Subcutaneous adipose tissue (tissue), 4 donors: ENCODE measurements around the gene LRRC75A. TPM values are rescaled to one million over a fixed set of nuclear protein-coding genes. Genes with fewer than 3 reads are reported as not detected.

Source experiments
- total RNA-seq, 4 donors: library from RNA; depleted of rRNA; stranded (reverse); fragments of >200 nt; gene quantifications; one replicate each; pipeline ENCODE4 v1.1.0, GENCODE V29; 2016
- TF ChIP-seq, protein P1 (sequence below): fragments of 450-650 bp; IDR thresholded peaks from one replicate; pipeline ENCODE4 v1.5.1; 2016; ENCODE audit warnings: low read depth, mild to moderate bottlenecking, control low read depth, antibody characterized with exemption, moderate library complexity

The LRRC75A gene
- total RNA-seq, 4 donors from 2014 or later, result 1.5 to 4.0 (median 2.9) TPM; not detected in 1

DNA sequence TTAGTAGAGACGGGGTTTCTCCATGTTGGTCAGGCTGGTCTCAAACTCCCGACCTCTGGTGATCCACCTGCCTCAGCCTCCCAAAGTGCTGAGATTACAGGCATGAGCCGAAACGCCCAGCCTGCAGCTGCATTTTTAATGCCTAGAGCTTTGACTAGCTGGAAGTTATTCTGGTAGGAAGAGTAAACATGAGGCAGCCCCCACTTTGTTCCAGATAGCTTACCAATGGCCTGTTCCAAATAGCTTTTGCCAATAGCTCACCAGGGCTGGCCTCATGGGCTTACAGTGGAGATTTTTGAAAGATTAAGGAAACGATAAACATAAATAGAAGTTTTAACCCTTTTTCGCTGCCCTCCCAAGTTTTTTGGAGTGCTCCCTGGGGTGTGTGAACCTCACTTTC is 66.8 kb downstream of the LRRC75A start:
- TF ChIP-seq, protein P1, sequence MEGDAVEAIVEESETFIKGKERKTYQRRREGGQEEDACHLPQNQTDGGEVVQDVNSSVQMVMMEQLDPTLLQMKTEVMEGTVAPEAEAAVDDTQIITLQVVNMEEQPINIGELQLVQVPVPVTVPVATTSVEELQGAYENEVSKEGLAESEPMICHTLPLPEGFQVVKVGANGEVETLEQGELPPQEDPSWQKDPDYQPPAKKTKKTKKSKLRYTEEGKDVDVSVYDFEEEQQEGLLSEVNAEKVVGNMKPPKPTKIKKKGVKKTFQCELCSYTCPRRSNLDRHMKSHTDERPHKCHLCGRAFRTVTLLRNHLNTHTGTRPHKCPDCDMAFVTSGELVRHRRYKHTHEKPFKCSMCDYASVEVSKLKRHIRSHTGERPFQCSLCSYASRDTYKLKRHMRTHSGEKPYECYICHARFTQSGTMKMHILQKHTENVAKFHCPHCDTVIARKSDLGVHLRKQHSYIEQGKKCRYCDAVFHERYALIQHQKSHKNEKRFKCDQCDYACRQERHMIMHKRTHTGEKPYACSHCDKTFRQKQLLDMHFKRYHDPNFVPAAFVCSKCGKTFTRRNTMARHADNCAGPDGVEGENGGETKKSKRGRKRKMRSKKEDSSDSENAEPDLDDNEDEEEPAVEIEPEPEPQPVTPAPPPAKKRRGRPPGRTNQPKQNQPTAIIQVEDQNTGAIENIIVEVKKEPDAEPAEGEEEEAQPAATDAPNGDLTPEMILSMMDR, result no peak

DNA sequence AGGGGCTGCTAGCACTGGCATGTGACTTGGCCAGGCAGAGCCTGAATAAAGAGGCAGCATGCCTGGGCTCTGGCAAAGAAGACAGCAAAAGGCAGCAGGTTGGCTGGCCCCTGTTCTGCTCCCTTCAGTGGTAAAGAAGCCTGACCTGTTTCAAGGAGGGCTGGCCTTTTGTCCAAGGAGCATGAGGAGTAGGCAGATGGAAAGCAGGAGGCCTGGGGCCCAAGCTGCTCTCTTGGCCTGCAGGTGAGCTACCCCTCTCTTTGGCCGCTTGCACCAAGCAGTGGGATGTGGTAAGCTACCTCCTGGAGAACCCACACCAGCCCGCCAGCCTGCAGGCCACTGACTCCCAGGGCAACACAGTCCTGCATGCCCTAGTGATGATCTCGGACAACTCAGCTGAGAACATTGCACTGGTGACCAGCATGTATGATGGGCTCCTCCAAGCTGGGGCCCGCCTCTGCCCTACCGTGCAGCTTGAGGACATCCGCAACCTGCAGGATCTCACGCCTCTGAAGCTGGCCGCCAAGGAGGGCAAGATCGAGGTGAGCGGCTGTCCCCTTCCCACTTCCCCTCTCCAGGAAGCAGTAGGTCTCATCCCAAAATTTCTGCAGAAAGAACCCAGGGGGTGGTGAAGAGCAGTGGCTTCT is 68.6 kb downstream of the LRRC75A start:
- TF ChIP-seq, protein P1, result no peak

- TF ChIP-seq, protein P1, result no peak
Measured at GRCh38 chr17:16422416-16422815, 69.6 kb downstream of the LRRC75A start.

DNA sequence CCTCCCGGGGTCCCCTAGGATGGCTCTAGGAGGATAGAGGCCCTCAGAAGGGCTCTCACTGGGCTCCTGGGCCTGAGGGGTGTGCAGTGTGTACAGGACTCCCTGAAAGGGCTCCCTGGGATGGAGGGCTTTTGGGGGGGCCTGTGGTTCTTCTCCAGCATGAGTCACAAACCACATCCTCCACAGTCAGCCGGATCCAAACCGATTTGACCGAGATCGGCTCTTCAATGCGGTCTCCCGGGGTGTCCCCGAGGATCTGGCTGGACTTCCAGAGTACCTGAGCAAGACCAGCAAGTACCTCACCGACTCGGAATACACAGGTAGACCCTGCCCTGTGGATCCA is 72.1 kb downstream of the LRRC75A start:
- TF ChIP-seq, protein P1, result no peak

GRCh38 chr17:16419074-16419928 is 72.7 kb downstream of the LRRC75A start:
- TF ChIP-seq, protein P1, result no peak

DNA sequence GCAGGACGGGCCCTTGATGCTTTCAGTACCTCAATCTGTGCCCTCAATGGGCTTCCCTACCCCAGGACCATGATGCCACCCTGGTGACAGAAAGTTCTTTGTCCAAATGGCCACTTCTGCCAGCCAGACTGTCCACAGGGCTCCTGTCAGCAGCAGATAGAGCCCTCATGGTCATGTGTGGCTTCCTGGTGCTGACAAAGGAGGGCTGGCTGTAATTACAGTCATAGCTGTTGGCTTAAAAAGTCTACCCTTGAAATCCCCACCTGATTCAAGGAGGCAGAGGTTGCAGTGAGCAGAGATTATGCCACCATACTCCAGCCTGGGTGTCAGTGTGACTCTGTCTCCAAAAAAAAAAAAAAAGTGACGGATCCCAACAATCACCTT is 73.3 kb downstream of the LRRC75A start:
- TF ChIP-seq, protein P1, result no peak

- TF ChIP-seq, protein P1, result no peak
Measured at GRCh38 chr17:16417896-16418684, 73.9 kb downstream of the LRRC75A start.
